GM19452 (cell line): Measurements from ENCODE around the gene PLEKHG4.

Experiments used
- ATAC-seq: cut with Tn5 transposase; IDR thresholded peaks from one replicate; pipeline ENCODE4 v1.9.1; 2021; ENCODE audit not compliant: unreplicated experiment

PLEKHG4 gene

GRCh38 chr16:67245674-67246080 lies 33.7 kb upstream of the PLEKHG4 start:
- no peak for ATAC-seq

GRCh38 chr16:67246081-67246755 lies 33.1 kb upstream of the PLEKHG4 start:
- ATAC-seq, result no peak

GRCh38 chr16:67246756-67247191 lies 32.6 kb upstream of the PLEKHG4 start:
- ATAC-seq, result no peak

GRCh38 chr16:67247192-67248072 lies 31.9 kb upstream of the PLEKHG4 start, which contains the start of gene FHOD1:
TSS of gene FHOD1 (minus strand) at chr16:67247481. CDS start at chr16:67247410, 71 bp downstream.
- ATAC-seq, result peak; percentile 54

- no peak for ATAC-seq
Observed at GRCh38 chr16:67248073-67248400, 31.3 kb upstream of the PLEKHG4 start.

GRCh38 chr16:67248401-67249177 lies 30.7 kb upstream of the PLEKHG4 start, which contains the start of gene SLC9A5:
TSS of gene SLC9A5 (plus strand) at chr16:67248979. CDS start at chr16:67249015, 36 bp downstream.
- ATAC-seq, result no peak

- no peak for ATAC-seq
Observed at GRCh38 chr16:67249178-67250044, 29.9 kb upstream of the PLEKHG4 start.

GRCh38 chr16:67250045-67250327 lies 29.3 kb upstream of the PLEKHG4 start:
- ATAC-seq, result no peak

GRCh38 chr16:67252609-67253497 lies 26.5 kb upstream of the PLEKHG4 start:
- ATAC-seq, result no peak

- ATAC-seq, result no peak
Observed at GRCh38 chr16:67254801-67255552, 24.4 kb upstream of the PLEKHG4 start.

- ATAC-seq, result no peak
Observed at GRCh38 chr16:67255553-67256221, 23.6 kb upstream of the PLEKHG4 start.

- ATAC-seq, result no peak
Observed at GRCh38 chr16:67256701-67257230, 22.6 kb upstream of the PLEKHG4 start.

- ATAC-seq, result no peak
Observed at GRCh38 chr16:67257486-67258160, 21.7 kb upstream of the PLEKHG4 start.

GRCh38 chr16:67258161-67258835 lies 21.0 kb upstream of the PLEKHG4 start:
- ATAC-seq, result no peak

GRCh38 chr16:67259705-67260104 lies 19.6 kb upstream of the PLEKHG4 start:
- no peak for ATAC-seq

GRCh38 chr16:67260426-67261063 lies 18.8 kb upstream of the PLEKHG4 start:
- no peak for ATAC-seq
